ENCODE results near the gene BAX. TPM values are rescaled to one million over a fixed set of nuclear protein-coding genes. Genes with fewer than 3 reads are reported as not detected.

The BAX gene
- total and polyA plus RNA-seq, 9 of the 15 experiments (the other 6 are each of a cell fraction or from before 2014, with no cell fraction given) = 3.2 to 95.4 (median 44.5) TPM

DNA sequence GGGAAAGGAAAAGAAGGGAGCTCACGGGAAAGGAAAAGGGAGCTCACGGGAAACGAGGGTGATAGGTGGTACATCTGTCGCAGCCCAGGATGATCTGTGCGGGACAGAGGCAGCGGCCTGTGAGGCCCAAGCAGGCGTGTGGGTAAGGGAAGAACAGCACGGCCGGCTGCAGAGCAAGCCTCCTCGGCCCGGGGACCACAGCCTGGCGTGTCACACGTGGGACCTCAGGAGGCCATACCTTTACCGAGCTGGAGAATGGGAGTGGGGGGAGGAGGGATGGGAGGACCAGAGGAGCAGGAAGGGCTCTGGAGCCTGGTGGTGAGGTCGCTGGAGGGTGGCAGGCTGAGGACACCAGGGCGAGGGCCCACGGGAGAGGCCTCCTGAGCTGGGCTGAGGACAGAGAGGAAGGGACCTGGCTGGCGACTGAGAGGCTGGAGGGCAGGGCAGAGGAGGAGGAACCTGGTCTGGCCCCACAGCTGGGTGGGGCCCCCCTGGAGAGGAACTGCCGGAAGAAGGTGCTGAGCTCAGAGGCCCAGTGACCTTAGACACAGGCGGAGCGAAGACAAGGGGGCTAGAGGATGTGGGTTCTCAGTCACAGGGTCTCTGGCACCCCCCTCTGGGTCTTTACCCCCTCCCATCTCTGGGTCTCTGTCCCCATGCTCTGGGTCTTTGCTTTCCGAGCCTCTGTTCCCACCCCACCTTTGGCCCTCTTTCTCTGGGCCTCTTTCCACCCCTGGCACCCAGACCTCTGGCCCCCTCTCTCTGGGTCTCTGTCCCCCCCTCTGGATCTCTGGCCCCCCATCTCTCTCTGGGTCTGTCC lies 7.6 kb downstream of the BAX start (continued):
- no peak for TF ChIP-seq CHAMP1 (IDR thresholded peaks at IDR 0.05)
- peak; percentile 87 for TF ChIP-seq ZFX (CRISPR knock-in tag; IDR thresholded peaks at IDR 0.05)
- TF ChIP-seq NFE2 (IDR thresholded peaks at IDR 0.05; ENCODE audit: low read depth) = 0 out of 2 replicates have a peak, but pooled peaks have one; percentile 4
- no peak for TF ChIP-seq NONO (IDR thresholded peaks at IDR 0.05; ENCODE audit: low read depth in 2 of 2, low read length in 1 of 2)
- TF ChIP-seq ZBTB17 (CRISPR knock-in tag; IDR thresholded peaks at IDR 0.05) = 0 out of 2 replicates have a peak, but pooled peaks have one; percentile 69
- peak; percentile 66 for TF ChIP-seq CXXC5 (CRISPR knock-in tag; IDR thresholded peaks at IDR 0.05)
- TF ChIP-seq THRAP3 (IDR thresholded peaks at IDR 0.05; ENCODE audit: borderline replicate concordance) = no peak
- TF ChIP-seq NFIX (CRISPR knock-in tag; IDR thresholded peaks at IDR 0.05; ENCODE audit: low read depth) = no peak
- no peak for TF ChIP-seq ZZZ3 (IDR thresholded peaks at IDR 0.05)
- peak; percentile 67 for TF ChIP-seq BRD9 (IDR thresholded peaks at IDR 0.05; ENCODE audit: low read depth, partially characterized antibody)
- TF ChIP-seq ZNF174 (CRISPR knock-in tag; IDR thresholded peaks at IDR 0.05) = no peak
- TF ChIP-seq AFF1 (IDR thresholded peaks at IDR 0.05; ENCODE audit: low read depth in 1 of 2, partially characterized antibody in 2 of 2) = peak in 1 of 2 experiments; percentile 78
- peak; percentile 43 for TF ChIP-seq PML (IDR thresholded peaks at IDR 0.05; ENCODE audit: low read length)
- TF ChIP-seq THAP7 (CRISPR knock-in tag; IDR thresholded peaks at IDR 0.05) = 0 out of 2 replicates have a peak, but pooled peaks have one; percentile 12
- TF ChIP-seq NFRKB (IDR thresholded peaks at IDR 0.05; ENCODE audit: low read depth) = peak; percentile 61
- TF ChIP-seq KDM4B (IDR thresholded peaks at IDR 0.05; ENCODE audit: borderline replicate concordance in 2 of 2, low read depth in 1 of 2) = peak in 1 of 2 experiments; percentile 70; a peak in 1 of 4 replicates
- no peak for TF ChIP-seq MITF (IDR thresholded peaks at IDR 0.05)
